MV-4-11 (cell line): ENCODE data around the gene MICAL3.

Experiments
- DNase-seq: peaks from one replicate; lab custom pipeline; 2025; lab: John Stamatoyannopoulos, UW

The MICAL3 gene

GRCh38 chr22:17815703-17816254, 208.6 kb downstream of the MICAL3 start:
- DNase-seq: no peak

GRCh38 chr22:17814830-17815229, 209.5 kb downstream of the MICAL3 start:
- no peak for DNase-seq

- DNase-seq: no peak
These were observed 210.3 kb downstream of the MICAL3 start for GRCh38 chr22:17814084-17814483.

GRCh38 chr22:17811119-17811518, 213.2 kb downstream of the MICAL3 start:
- no peak for DNase-seq

GRCh38 chr22:17810570-17811116, 213.7 kb downstream of the MICAL3 start:
- DNase-seq: no peak

- no peak for DNase-seq
These were observed 215.5 kb downstream of the MICAL3 start for GRCh38 chr22:17808693-17809403.

- no peak for DNase-seq
These were observed 216.6 kb downstream of the MICAL3 start for GRCh38 chr22:17807578-17808410.

- no peak for DNase-seq
These were observed 217.3 kb downstream of the MICAL3 start for GRCh38 chr22:17807086-17807485.

- DNase-seq: no peak
These were observed 217.9 kb downstream of the MICAL3 start for GRCh38 chr22:17806437-17806836.

- no peak for DNase-seq
These were observed 219.9 kb downstream of the MICAL3 start for GRCh38 chr22:17804331-17805080.

- DNase-seq: no peak
These were observed 220.6 kb downstream of the MICAL3 start for GRCh38 chr22:17803609-17804270.

- no peak for DNase-seq
These were observed 221.5 kb downstream of the MICAL3 start for GRCh38 chr22:17802822-17803221.

- DNase-seq: no peak
These were observed 221.9 kb downstream of the MICAL3 start for GRCh38 chr22:17802411-17802810.

- DNase-seq: peak; percentile 96
These were observed 226.4 kb downstream of the MICAL3 start for GRCh38 chr22:17797721-17798559.

GRCh38 chr22:17796695-17797094, 227.7 kb downstream of the MICAL3 start:
- no peak for DNase-seq

- no peak for DNase-seq
These were observed 228.5 kb downstream of the MICAL3 start for GRCh38 chr22:17795661-17796548.

- DNase-seq: peak; percentile 18
These were observed 229.4 kb downstream of the MICAL3 start for GRCh38 chr22:17794726-17795542.

GRCh38 chr22:17792854-17793434, 231.4 kb downstream of the MICAL3 start:
- DNase-seq: no peak
